HFF-Myc (cell line): ENCODE measurements around the gene PRICKLE2.

Experiments
- DNase-seq: peaks from one replicate; pipeline ENCODE4 v3.0.0-alpha.2; 2011; ENCODE audit warnings: low read depth; ENCODE audit errors: extremely low read depth
- H3K4me3 ChIP-seq: replicated peaks from 2 replicates; pipeline ENCODE4 v1.5.1; 2011; ENCODE audit warnings: low read depth, mild to moderate bottlenecking, control low read depth, low read length
- CTCF ChIP-seq: IDR thresholded peaks from 2 replicates; pipeline ENCODE4 v1.5.1; 2012; ENCODE audit warnings: mild to moderate bottlenecking, low read depth, low read length, control low read depth; ENCODE audit errors: missing control alignments

The PRICKLE2 gene

GRCh38 chr3:64268926-64269325 is 43.7 kb upstream of the PRICKLE2 start:
- no peak overlapping the region for H3K4me3 ChIP-seq
- no peak for DNase-seq
- no peak for TF ChIP-seq CTCF

- no peak for TF ChIP-seq CTCF
- DNase-seq, result no peak
- H3K4me3 ChIP-seq, result peak overlapping the region; percentile 60
Measured at GRCh38 chr3:64267721-64268604, 42.7 kb upstream of the PRICKLE2 start.

- DNase-seq, result no peak
- peak overlapping the region; percentile 60 for H3K4me3 ChIP-seq
- no peak for TF ChIP-seq CTCF
Measured at GRCh38 chr3:64266983-64267382, 41.7 kb upstream of the PRICKLE2 start.

GRCh38 chr3:64266065-64266931 is 41.0 kb upstream of the PRICKLE2 start:
- TF ChIP-seq CTCF, result no peak
- peak; percentile 71 for DNase-seq
- H3K4me3 ChIP-seq, result peak overlapping the region; percentile 60

- no peak for DNase-seq
Measured at GRCh38 chr3:64265646-64266045, 40.4 kb upstream of the PRICKLE2 start.

GRCh38 chr3:64264501-64265109 is 39.3 kb upstream of the PRICKLE2 start:
- DNase-seq, result no peak
- no peak overlapping the region for H3K4me3 ChIP-seq
- no peak for TF ChIP-seq CTCF

More at GRCh38 chr3:64265646-64266045, 40.4 kb upstream of the PRICKLE2 start:
- TF ChIP-seq CTCF, result no peak
- H3K4me3 ChIP-seq, result peak overlapping the region; percentile 32
